SKM-1 (cell line): ENCODE measurements around the gene FGA.
"Not testable (repeated sequence)": the region's sequence is repeated elsewhere in the genome, so short reads cannot be mapped to it uniquely, and the experiment has no call there.

Source experiments
- DNase-seq: peaks from one replicate; lab custom pipeline; 2025; ENCODE audit not compliant: unreplicated experiment; lab: John Stamatoyannopoulos, UW

The FGA gene

GRCh38 chr4:154608361-154609252 is 18.1 kb upstream of the FGA start:
- DNase-seq: no peak

- no peak for DNase-seq
Observed at GRCh38 chr4:154606728-154607723, 16.5 kb upstream of the FGA start.

- no peak for DNase-seq
Observed at GRCh38 chr4:154604696-154605200, 14.2 kb upstream of the FGA start.

GRCh38 chr4:154603033-154603943 is 12.7 kb upstream of the FGA start:
- no peak for DNase-seq

- DNase-seq: no peak
Observed at GRCh38 chr4:154602404-154603020, 12.0 kb upstream of the FGA start.

DNA sequence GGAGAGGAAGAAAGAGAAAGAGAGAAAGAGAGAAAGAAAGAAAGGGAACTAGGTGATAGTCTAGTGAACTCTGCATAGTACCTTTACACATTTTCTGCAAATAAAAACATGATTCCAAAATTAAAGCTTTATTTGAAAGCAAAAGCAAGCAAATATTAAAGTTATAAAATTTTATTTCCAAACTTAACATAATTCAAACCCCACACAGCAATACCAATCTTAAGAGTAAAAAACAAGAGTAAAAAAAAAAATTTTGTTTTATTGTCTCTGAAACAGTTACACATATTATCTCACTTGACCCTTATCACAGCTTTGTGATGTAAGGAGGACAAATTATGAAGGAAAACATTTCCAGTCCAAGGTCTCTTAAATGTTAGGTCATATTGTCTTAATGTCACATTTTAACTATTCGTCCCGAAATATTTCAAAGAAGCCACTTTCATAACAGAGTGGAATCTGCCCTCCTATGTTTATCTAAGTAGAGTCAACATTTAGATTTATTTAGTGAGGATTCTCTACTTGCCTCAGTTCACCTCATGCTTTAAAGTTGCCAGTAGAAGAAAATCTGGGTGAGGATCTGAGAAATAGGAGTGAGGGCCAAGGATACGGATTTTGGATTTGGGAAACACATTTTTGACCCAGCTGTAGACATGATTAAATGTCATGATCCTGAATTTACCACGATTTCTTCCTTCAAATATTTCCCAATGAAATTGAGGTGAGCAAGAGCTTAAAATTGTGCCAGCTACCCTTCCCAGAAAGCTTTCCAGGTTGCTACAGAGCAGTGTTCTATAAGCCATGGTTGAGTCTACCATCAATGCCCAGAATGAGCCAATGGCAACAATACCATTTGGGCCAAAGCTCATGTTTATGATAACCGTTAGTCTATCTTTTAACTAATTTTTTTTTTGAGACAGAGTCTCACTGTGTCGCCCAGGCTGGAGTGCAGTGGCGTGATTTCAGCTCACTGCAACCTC is 7.5 kb upstream of the FGA start:
- DNase-seq: no peak

- not testable (repeated sequence) for DNase-seq
Observed at GRCh38 chr4:154597281-154597680, 6.7 kb upstream of the FGA start.

DNA sequence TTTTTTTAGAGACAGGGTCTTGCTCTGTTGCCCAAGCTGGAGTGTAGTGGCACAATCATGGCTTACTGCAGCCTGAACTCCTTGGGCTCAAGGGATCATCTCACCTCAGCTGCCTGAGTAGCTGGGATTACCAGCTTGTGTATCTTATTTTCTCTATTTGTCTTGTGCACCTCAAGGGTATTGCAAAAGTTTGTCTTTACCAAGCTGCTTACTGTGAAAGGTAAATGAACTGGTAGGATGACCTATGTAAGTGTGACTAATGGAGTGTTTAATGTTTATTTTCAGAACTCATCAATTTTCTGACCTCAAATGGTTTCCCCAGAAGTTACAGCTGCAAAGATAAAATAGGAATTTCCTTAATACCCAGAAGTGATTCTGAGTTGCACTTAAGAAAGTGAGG is 5.3 kb upstream of the FGA start:
- DNase-seq: no peak

GRCh38 chr4:154594343-154594742 is 3.8 kb upstream of the FGA start:
- not testable (repeated sequence) for DNase-seq

GRCh38 chr4:154593868-154594267 is 3.3 kb upstream of the FGA start:
- DNase-seq: no peak

DNA sequence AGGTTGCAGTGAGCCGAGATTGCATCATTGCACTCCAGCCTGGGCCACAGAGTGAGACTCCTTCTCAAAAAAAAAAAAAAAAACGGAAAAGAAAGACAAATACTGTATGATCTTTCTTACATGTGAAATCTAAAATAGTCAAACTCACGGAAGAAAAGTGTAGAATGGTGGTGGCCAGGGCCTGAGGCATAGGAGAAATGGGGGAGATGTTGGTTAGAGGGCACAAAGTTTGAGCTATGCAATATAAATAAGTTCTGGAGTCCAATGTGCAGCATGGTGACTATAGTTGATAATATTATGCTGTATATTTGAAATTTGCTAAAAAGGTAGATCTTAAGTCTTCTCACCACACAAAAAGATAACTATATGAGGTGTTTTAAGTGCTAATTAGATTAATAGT is 1.3 kb upstream of the FGA start:
- no peak for DNase-seq

DNA sequence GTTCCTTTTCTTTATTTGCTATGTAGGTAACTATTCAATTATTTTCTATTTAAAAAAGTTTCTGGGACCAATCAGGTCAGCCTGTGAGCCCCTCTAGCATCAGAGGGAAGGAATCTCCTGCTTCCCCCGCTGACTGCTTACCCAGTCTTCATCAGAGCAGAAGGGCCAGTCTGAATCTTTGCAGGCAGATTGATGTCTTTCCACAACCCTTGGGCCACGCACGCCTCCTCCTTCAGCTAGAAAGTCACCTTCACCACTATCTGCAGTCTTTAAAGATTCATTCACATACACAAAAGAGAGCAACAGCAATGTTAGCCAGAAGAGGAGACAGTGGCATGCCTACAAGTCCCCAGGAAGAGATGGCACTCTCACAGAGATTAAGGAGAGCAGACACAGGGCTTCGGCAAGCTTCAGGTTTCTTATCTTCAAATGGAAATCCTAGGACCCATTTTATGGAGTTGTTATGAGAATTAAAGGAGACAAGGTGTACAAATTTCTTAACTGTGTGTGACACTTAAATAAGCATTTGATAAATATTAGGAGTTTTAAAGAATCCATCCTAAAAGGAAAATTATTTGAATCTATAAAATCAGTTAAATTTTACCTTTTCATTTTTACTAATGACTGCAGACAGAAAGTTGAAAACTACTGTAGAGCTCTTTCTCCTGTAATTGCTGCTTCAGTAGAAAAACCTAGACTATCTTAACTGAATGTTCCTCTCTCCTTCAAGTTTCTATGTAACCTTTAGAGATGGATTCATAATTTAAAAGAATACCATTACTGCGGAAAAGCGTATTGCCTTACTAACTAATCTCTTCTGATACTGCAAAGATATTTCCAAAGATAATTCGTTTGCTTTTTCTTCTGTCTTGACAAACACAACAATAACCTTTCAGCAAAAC is 995 bp downstream of the FGA start:
- DNase-seq: no peak

DNA sequence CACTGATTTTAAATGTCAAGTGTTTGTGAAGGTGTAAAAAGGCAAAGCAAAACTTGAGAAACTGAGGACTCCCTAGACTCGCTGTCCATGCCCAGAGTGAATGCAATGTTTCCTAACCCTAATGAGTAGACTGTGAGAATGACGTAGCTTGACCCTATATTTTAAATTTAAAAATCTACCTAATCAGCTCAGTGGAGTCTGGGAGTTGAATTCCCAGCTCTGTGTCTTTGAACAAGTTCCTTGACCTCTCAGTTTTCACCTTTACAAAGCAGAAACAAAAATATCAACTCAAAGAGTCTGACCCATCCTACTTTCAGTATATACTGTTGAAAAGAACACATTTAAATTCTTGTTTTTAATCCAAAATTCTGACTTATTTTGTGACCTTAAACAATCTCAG is 2.3 kb downstream of the FGA start:
- DNase-seq: no peak

GRCh38 chr4:154586296-154587033 is 4.1 kb downstream of the FGA start:
- DNase-seq: no peak

DNA sequence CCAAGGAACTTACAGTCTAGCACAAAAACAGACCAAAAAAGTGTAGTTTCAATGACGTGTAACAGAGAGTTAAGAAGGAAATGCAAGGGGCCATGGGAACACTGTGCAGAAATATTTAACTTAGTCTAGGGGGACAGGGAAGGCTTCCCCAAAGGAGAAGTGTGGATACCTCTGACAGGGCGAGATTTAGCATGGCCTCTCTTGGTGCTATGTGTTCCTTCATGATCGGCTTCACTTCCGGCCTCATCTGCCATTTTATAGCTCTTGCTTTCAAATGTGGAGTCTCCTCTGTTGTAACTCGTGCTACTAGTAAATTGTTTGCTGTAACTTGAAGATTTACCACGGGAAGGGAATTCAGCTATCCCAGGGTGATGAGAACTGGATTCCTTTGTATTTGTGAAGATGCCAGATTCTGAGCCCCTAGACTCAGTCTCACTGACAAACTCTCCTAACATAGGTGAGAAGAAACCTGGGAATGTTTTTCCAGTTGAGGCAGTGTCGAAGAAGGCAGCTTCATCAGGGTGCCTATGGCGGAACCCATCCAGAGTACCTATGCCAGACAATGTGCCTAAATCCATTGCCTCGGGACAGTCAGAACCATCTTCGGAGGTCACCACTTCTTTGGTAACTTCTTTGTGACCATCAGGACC is 5.0 kb downstream of the FGA start:
- no peak for DNase-seq

GRCh38 chr4:154584259-154584658 is 6.3 kb downstream of the FGA start:
- no peak for DNase-seq

DNA sequence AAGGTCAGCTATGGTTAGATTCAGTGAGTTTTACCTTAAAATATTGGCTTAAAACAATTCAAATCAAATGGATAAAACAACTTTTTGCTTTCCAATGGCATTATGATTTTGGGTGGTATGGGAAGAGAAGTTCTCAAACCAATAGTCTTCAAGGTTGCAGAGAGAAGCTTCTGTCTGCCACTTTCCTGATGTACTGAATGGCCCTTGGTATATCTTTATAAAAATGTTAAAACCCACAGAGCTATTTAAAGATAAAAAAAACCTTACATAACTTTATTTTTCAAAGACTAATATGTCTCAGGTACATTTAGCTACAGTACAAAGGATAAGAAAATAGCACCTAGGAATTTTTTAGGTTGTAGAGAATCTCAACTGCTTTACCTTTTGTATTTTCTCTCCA is 6.9 kb downstream of the FGA start:
- no peak for DNase-seq
